Measurements from ENCODE around the gene OR14I1. TPM values are rescaled to one million over a fixed set of nuclear protein-coding genes. Genes with fewer than 3 reads are reported as not detected.

OR14I1 gene
- total RNA-seq: not detected

DNA sequence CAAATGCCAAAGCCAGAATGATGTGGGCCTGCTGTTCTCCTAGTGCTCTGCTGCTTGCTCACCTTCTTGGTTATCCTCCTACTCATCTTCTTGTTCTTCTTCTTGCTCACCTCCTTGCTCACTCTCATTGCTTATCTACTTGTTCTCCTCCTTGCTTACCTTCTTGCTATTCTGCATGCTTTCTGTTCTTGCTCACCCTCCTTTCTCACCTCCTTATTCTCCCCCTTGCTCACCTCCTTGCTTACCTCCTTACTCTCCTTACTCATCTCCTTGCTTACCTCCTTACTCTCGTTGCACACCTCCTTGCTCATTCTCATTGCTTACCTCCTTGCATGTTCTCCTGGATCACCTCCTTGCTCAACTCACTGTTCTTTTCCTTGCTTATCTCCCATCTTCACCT lies at the start of gene OR14I1:
TSS of gene OR14I1 (minus strand) at position 53 of the 400 bp plus-strand sequence.
- DNase-seq (ENCODE audit: low spot score in 2 of 2): no peak
- intact Hi-C loops (cut with DNase I): no loop called here
- TF ChIP-seq, protein P1, sequence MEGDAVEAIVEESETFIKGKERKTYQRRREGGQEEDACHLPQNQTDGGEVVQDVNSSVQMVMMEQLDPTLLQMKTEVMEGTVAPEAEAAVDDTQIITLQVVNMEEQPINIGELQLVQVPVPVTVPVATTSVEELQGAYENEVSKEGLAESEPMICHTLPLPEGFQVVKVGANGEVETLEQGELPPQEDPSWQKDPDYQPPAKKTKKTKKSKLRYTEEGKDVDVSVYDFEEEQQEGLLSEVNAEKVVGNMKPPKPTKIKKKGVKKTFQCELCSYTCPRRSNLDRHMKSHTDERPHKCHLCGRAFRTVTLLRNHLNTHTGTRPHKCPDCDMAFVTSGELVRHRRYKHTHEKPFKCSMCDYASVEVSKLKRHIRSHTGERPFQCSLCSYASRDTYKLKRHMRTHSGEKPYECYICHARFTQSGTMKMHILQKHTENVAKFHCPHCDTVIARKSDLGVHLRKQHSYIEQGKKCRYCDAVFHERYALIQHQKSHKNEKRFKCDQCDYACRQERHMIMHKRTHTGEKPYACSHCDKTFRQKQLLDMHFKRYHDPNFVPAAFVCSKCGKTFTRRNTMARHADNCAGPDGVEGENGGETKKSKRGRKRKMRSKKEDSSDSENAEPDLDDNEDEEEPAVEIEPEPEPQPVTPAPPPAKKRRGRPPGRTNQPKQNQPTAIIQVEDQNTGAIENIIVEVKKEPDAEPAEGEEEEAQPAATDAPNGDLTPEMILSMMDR (IDR thresholded peaks at IDR 0.05): no peak
- Histone ChIP-seq H3K27me3 (no peaks in the 10 kb centered on the region), H3K9me3 (no peaks in the 10 kb centered on the region), H3K27ac (no peak within 1 kb of the TSS), H3K36me3 (no peaks in the 10 kb centered on the region), H3K4me1 (no peaks in the 10 kb centered on the region), H3K4me3 (no peak within 1 kb of the TSS)

DNA sequence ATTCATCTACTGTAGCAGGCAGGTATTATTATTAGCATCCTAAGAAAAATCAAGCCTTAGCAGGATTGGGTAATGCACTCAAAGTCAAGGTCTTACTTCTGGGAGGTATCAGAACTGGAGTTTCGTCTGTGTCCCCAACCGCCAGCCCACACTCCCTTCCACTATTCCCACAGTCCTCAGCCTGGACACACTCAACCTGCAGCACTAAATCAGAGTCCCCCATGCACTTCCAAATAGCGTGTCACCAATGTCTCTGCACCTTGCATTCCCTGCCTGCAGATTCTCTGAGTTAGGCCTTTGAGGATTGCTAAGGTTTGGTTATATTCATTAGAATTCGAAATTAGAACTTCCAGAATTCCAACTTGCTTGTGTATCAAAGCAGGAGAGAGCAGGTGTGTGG lies 49.1 kb upstream of the OR14I1 start:
- H3K27me3 ChIP-seq: no peaks in the 10 kb centered on the region
- intact Hi-C loops (cut with DNase I): no loop called here
- DNase-seq (ENCODE audit: low spot score in 2 of 2): no peak

DNA sequence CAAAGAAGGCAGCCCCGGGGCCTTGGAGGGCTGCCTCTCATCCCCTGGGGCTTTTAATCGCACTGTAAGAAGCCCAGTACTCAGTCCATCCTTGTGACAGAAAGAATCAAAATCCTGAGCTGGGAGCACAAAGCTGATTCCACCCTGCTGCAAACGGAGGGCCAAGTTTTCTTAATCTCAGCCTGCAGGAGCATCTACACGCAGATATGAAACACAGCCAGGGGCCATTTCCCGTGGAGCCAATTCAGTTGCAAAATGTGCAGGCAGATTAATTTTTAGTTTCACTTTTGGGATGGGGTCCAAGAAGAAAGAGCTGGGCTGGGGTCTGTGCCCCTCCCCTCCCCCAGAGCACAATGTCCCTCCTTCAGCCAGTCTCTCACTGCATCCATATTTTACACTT lies 48.6 kb upstream of the OR14I1 start:
- no peak for DNase-seq (ENCODE audit: low spot score in 2 of 2)
- intact Hi-C loops (cut with DNase I): no loop called here
- TF ChIP-seq, protein P1 (IDR thresholded peaks at IDR 0.05): no peak
- Histone ChIP-seq H3K27ac (no peak overlapping the region), H3K27me3 (no peaks in the 10 kb centered on the region), H3K4me3 (no peak overlapping the region), H3K9me3 (no peaks in the 10 kb centered on the region), H3K4me1 (no peaks in the 10 kb centered on the region), H3K36me3 (no peaks in the 10 kb centered on the region)

More for the DNA sequence above, 49.1 kb upstream of the OR14I1 start:
- Histone ChIP-seq H3K4me1 (no peaks in the 10 kb centered on the region), H3K36me3 (no peaks in the 10 kb centered on the region), H3K9me3 (no peaks in the 10 kb centered on the region), H3K27ac (no peak overlapping the region), H3K4me3 (no peak overlapping the region)
- TF ChIP-seq, protein P1 (IDR thresholded peaks at IDR 0.05): no peak

DNA sequence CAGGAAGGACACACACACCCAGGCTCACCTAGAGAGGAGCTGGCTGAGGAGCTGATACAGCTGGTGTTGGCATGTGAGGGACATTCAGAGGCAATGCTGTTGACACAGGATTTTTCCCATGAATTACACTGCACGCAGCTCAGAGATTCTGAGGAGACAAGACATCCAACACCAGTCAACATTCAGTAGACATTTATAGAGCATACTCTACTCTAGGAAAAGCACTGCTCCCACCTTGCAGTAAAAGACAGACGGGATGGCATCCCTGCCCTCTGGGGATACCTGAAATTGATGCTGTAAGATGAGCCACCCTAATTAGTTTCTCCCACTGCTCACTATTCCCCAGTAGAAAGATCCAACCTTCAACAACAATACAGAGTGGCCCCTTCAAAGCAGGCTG lies 47.9 kb upstream of the OR14I1 start:
- no peak for DNase-seq (ENCODE audit: low spot score in 2 of 2)
- TF ChIP-seq, protein P1 (IDR thresholded peaks at IDR 0.05): no peak
- no peak overlapping the region for H3K27ac ChIP-seq
- H3K36me3 ChIP-seq: no peaks in the 10 kb centered on the region
- H3K4me3 ChIP-seq: no peak overlapping the region
- no peaks in the 10 kb centered on the region for H3K9me3 ChIP-seq
- H3K27me3 ChIP-seq: no peaks in the 10 kb centered on the region
- intact Hi-C loops (cut with DNase I): no loop called here
- no peaks in the 10 kb centered on the region for H3K4me1 ChIP-seq

DNA sequence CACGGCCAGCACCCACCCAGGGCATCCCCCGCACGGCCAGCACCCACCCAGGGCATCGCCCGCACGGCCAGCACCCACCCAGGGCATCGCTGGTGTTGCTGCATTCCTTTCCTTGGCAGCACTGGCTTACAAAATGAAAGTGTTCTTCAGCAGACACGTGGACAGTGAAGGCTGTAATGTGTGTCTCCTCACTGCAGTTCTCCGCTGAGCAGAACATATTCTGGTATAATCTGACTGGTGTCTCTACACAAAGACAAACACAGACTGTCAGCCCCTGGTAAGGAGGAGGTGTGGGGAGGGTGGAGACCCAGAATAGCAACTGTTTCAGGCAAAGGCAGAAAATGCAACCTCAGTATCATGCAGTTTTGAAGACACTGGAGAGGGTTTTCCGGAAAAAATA lies 45.6 kb upstream of the OR14I1 start:
- DNase-seq (ENCODE audit: low spot score in 2 of 2): no peak
- TF ChIP-seq, protein P1 (IDR thresholded peaks at IDR 0.05): no peak
- intact Hi-C loops (cut with DNase I): no loop called here
- no peaks in the 10 kb centered on the region for H3K9me3 ChIP-seq
- H3K27me3 ChIP-seq: no peaks in the 10 kb centered on the region
- no peaks in the 10 kb centered on the region for H3K4me1 ChIP-seq
- H3K36me3 ChIP-seq: no peaks in the 10 kb centered on the region
- no peak overlapping the region for H3K27ac ChIP-seq
- no peak overlapping the region for H3K4me3 ChIP-seq

DNA sequence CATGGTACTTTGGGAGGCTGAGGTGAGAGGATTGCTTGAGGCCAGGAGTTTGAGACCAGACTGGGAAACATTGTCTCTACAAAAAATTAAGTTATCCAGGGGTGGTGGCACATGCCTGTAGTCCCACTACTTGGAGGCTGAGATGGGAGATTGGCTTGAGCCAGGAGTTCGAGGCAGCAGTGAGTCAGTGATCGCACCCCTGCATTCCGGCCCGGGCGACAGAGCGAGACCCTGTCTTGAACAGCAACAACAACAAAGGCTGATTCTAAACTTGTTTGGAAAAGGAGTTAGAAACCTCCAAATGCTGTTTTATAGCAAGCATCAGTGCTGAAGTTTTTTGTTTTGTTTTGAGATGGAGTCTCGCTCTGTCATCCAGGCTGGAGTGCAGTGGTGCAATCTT lies 38.3 kb upstream of the OR14I1 start:
- Histone ChIP-seq H3K4me1 (no peaks in the 10 kb centered on the region), H3K9me3 (no peaks in the 10 kb centered on the region), H3K27me3 (no peaks in the 10 kb centered on the region), H3K27ac (no peak overlapping the region), H3K36me3 (no peaks in the 10 kb centered on the region), H3K4me3 (no peak overlapping the region)
- TF ChIP-seq, protein P1 (IDR thresholded peaks at IDR 0.05): no peak
- DNase-seq (ENCODE audit: low spot score in 2 of 2): no peak
- intact Hi-C loops (cut with DNase I): no loop called here

All from ascending aorta (tissue), 2 donors.